GM23338 (cell line): ENCODE data around the gene FAM168A.

Experiments used
- CREB1 ChIP-seq: fragments of 250-450 bp; sonication (Bioruptor Pico); IDR thresholded peaks from 2 replicates; pipeline ENCODE4 v1.5.0; 2020; ENCODE audit warnings: low read depth, mild to moderate bottlenecking, moderate library complexity
- CTCF ChIP-seq, 2 experiments: fragments of 200-600 bp in 1 of 2; sonication (generic) in 1 of 2; conservative IDR thresholded peaks; 2 replicates each; pipeline versions ENCODE4 v1.5.1 to v1.6.1; 2016 to 2017; ENCODE audit warnings: antibody characterized with exemption in 2 of 2, low read depth in 2 of 2, mild to moderate bottlenecking in 2 of 2, moderate library complexity in 1 of 2
- EZH2 ChIP-seq: fragments of 200-600 bp; sonication (generic); IDR thresholded peaks from one replicate; pipeline ENCODE4 v1.8.0; 2017; ENCODE audit warnings: antibody characterized with exemption, mild to moderate bottlenecking, low read depth; ENCODE audit not compliant: unreplicated experiment
- EZH2phosphoT487 ChIP-seq: fragments of 200-600 bp; sonication (generic); IDR thresholded peaks from one replicate; pipeline ENCODE4 v1.8.1; 2018; ENCODE audit warnings: antibody characterized with exemption; ENCODE audit not compliant: unreplicated experiment
- NANOG ChIP-seq: IDR thresholded peaks from 2 replicates; pipeline ENCODE4 v1.6.1; 2016; ENCODE audit warnings: antibody characterized with exemption, borderline replicate concordance
- POLR2AphosphoS5 ChIP-seq: IDR thresholded peaks from 2 replicates; pipeline ENCODE4 v1.6.1; 2016; ENCODE audit warnings: antibody characterized with exemption, low read depth
- REST ChIP-seq: IDR thresholded peaks from one replicate; pipeline ENCODE4 v1.6.1; 2018; ENCODE audit warnings: antibody characterized with exemption; ENCODE audit not compliant: unreplicated experiment
- ZNF114 ChIP-seq: fragments of 250-450 bp; sonication (Bioruptor Pico); IDR thresholded peaks from 2 replicates; pipeline ENCODE4 v1.5.0; 2020; ENCODE audit warnings: mild to moderate bottlenecking, moderate library complexity
- ZNF331 ChIP-seq: fragments of 250-450 bp; sonication (Bioruptor Pico); IDR thresholded peaks from 2 replicates; pipeline ENCODE4 v1.5.0; 2020; ENCODE audit warnings: low read depth, mild to moderate bottlenecking, moderate library complexity

GRCh38 chr11:73510877-73511276 is 87.0 kb downstream of the FAM168A start:
- TF ChIP-seq CREB1 (no peak), CTCF (conservative IDR thresholded peaks at IDR 0.05; ENCODE audit: low read depth in 2 of 2) (no peak), POLR2AphosphoS5 (no peak), EZH2 (no peak), EZH2phosphoT487 (no peak), REST (no peak), NANOG (no peak), ZNF331 (CRISPR knock-in tag) (no peak), ZNF114 (CRISPR knock-in tag) (no peak)
